Panc1 (cell line): ENCODE data around the gene AHCY. TPM values are rescaled to one million over a fixed set of nuclear protein-coding genes. Genes with fewer than 3 reads are reported as not detected.

Experiments
- ATAC-seq: fragments of 200-7000 bp; cut with Tn5 transposase; 2 replicates; pipeline ENCODE4 v1.9.1; 2020; ENCODE audit warnings: mild to moderate bottlenecking, moderate library complexity
- BruUV-seq: library from RNA; stranded (reverse); fragments of 400-500 nt; replicated peaks from 2 replicates; lab custom pipeline; 2021; lab: Mats Ljungman, UMichigan
- CTCF ChIA-PET: fragments of 300-600 bp; sonication (Branson Sonifier 250); formaldehyde crosslinking; loops from one replicate; lab custom pipeline; 2022; ENCODE audit warnings: antibody characterized with exemption; lab: Charles Lee
- POLR2A ChIA-PET: fragments of 300-600 bp; sonication (Branson Sonifier 250); formaldehyde crosslinking; loops from one replicate; lab custom pipeline; 2022; ENCODE audit warnings: antibody characterized with exemption; lab: Charles Lee
- DNase-seq: peaks from one replicate; pipeline ENCODE4 v3.0.0-alpha.2; 2010; ENCODE audit warnings: low read depth, low spot score
- H3K27ac ChIP-seq: 2 replicates; pipeline ENCODE4 v1.5.1; 2011; ENCODE audit warnings: mild to moderate bottlenecking, low read length, inconsistent platforms
- H3K27me3 ChIP-seq: fragments of 200-500 bp; sonication (Bioruptor generic); 2 replicates; pipeline ENCODE4 v1.6.0; 2014; ENCODE audit warnings: low read length, inconsistent platforms; ENCODE audit not compliant: control insufficient read depth, insufficient read depth
- H3K36me3 ChIP-seq: fragments of 200-500 bp; sonication (Bioruptor generic); 2 replicates; pipeline ENCODE4 v1.5.1; 2014; ENCODE audit warnings: inconsistent platforms, mild to moderate bottlenecking, low read length, moderate library complexity; ENCODE audit not compliant: control insufficient read depth, insufficient read depth
- H3K4me1 ChIP-seq: 2 replicates; pipeline ENCODE4 v1.5.1; 2011; ENCODE audit warnings: inconsistent platforms, mild to moderate bottlenecking, low read length, moderate library complexity; ENCODE audit not compliant: control insufficient read depth, insufficient read depth
- H3K4me3 ChIP-seq, 2 experiments: 2 replicates each; pipeline ENCODE4 v1.5.1; 2011 to 2012; ENCODE audit warnings: low read depth in 2 of 2, low read length in 2 of 2, mild to moderate bottlenecking in 2 of 2, inconsistent platforms in 1 of 2, moderate library complexity in 1 of 2
- H3K9me3 ChIP-seq: fragments of 200-500 bp; sonication (Bioruptor generic); 2 replicates; pipeline ENCODE4 v1.5.1; 2014; ENCODE audit warnings: low read depth, mild to moderate bottlenecking, inconsistent platforms, low read length, moderate library complexity; ENCODE audit not compliant: control insufficient read depth, insufficient read depth
- CTCF ChIP-seq: fragments of 450-650 bp; IDR thresholded peaks from 2 replicates; pipeline ENCODE4 v1.5.1; 2017; ENCODE audit warnings: mild to moderate bottlenecking
- POLR2AphosphoS5 ChIP-seq: IDR thresholded peaks from 2 replicates; pipeline ENCODE4 v1.6.1; 2012; ENCODE audit warnings: mild to moderate bottlenecking, low read depth, low read length, moderate library complexity
- REST ChIP-seq, 2 experiments: IDR thresholded peaks; 2 replicates each; pipeline ENCODE4 v1.6.1; 2011 to 2012; ENCODE audit warnings: low read depth in 2 of 2, control low read depth in 1 of 2, low read length in 1 of 2, mild to moderate bottlenecking in 1 of 2, moderate library complexity in 1 of 2; ENCODE audit not compliant: insufficient read depth in 1 of 2
- SIN3A ChIP-seq: IDR thresholded peaks from 2 replicates; pipeline ENCODE4 v1.6.1; 2012; ENCODE audit warnings: low read depth, mild to moderate bottlenecking, low read length, moderate library complexity, borderline replicate concordance; ENCODE audit not compliant: insufficient read depth
- TCF7L2 ChIP-seq: IDR thresholded peaks from 2 replicates; pipeline ENCODE4 v1.6.1; 2011; ENCODE audit warnings: mild to moderate bottlenecking, low read depth, low read length, inconsistent platforms
- in situ Hi-C: cut with HindIII; loops from 2 replicates; pipeline ENCODE4 v1.10.0; 2016; ENCODE audit warnings: low sequenced_read_pairs, low pct_unique_long_range_greater_than_20kb
- intact Hi-C: fragments of 100-400 bp; cut with micrococcal nuclease; formaldehyde crosslinking; loops from one replicate; pipeline ENCODE4 v1.10.0; 2022; ENCODE audit not compliant: unreplicated experiment
- total RNA-seq: library from RNA; stranded (reverse); gene quantifications from one replicate; pipeline ENCODE4 v1.2.1, GENCODE V29; 2021; ENCODE audit not compliant: unreplicated experiment

The AHCY gene
- total RNA-seq, 1 experiment from 2014 or later, result 171 TPM

- Histone ChIP-seq H3K27ac (no peak overlapping the region), H3K27me3 (no peaks in the 10 kb centered on the region), H3K9me3 (0 out of 2 replicates have a peak, but pooled peaks cover 3% of the 10 kb centered on the region), H3K36me3 (no peaks in the 10 kb centered on the region), H3K4me1 (0 out of 2 replicates have a peak, but pooled peaks cover 12% of the 10 kb centered on the region), H3K4me3 (peak overlapping the region; percentile 24 to 58)
- BruUV-seq, result no TSS peak
- ATAC-seq (peak; percentile 60), DNase-seq (no peak)
- no peak for TF ChIP-seq POLR2AphosphoS5
- TF ChIP-seq TCF7L2, result no peak
- TF ChIP-seq SIN3A, result no peak
- no peak for TF ChIP-seq CTCF
- no peak for TF ChIP-seq REST (IDR thresholded peaks at IDR 0.05; ENCODE audit: insufficient read depth in 1 of 2, low read depth in 2 of 2, low read length in 1 of 2)
- intact Hi-C loops (loop anchor here (2.0 to 5.0 kb wide), 2 partner anchors 65 to 211 kb away; no protein-coding TSS in a partner anchor), in situ Hi-C loops (no loop called here)
- ChIA-PET POLR2A (interaction anchor here (0.6 kb wide), 1 partner anchor 273 kb away, joined by 19 read pairs; no protein-coding TSS in a partner anchor), CTCF (interaction anchor here (0.5 to 3.0 kb wide), 18 partner anchors 23 to 458 kb away, joined by 3 to 33 read pairs (median 5); partner anchors contain the start of genes DYNLRB1 and ITCH)
Observed at GRCh38 chr20:34312024-34312460, 8.9 kb upstream of the AHCY start.

GRCh38 chr20:34311118-34312023, 8.2 kb upstream of the AHCY start:
- H3K4me3 ChIP-seq, result peak overlapping the region; percentile 20 to 58
- CTCF ChIA-PET, result interaction anchor here (0.6 to 3.0 kb wide), 8 partner anchors 67 to 397 kb away, joined by 3 to 33 read pairs (median 7); partner anchors contain the start of gene DYNLRB1
- POLR2A ChIA-PET, result no interaction called here
- H3K27ac ChIP-seq, result no peak overlapping the region
- no peaks in the 10 kb centered on the region for H3K27me3 ChIP-seq
- TF ChIP-seq TCF7L2 (no peak), SIN3A (no peak), CTCF (no peak; the same call in 1 of the 2 replicates), POLR2AphosphoS5 (no peak), REST (IDR thresholded peaks at IDR 0.05; ENCODE audit: insufficient read depth in 1 of 2, low read depth in 2 of 2, low read length in 1 of 2) (no peak)
- no TSS peak for BruUV-seq
- ATAC-seq (peak; percentile 57), DNase-seq (no peak)
- H3K36me3 ChIP-seq, result no peaks in the 10 kb centered on the region
- in situ Hi-C loops, result no loop called here
- intact Hi-C loops, result loop anchor here (2.0 to 5.0 kb wide), 2 partner anchors 66 to 211 kb away; no protein-coding TSS in a partner anchor
- H3K9me3 ChIP-seq, result 0 out of 2 replicates have a peak, but pooled peaks cover 3% of the 10 kb centered on the region
- 0 out of 2 replicates have a peak, but pooled peaks cover 12% of the 10 kb centered on the region for H3K4me1 ChIP-seq
